GM18951 (cell line): ENCODE measurements around the gene TMEM117.
"Not testable (repeated sequence)": the region's sequence is repeated elsewhere in the genome, so short reads cannot be mapped to it uniquely, and the experiment has no call there.

ENCODE experiments used
- POLR2A ChIP-seq: IDR thresholded peaks from 4 replicates; pipeline ENCODE4 v1.6.1; 2011; ENCODE audit warnings: mild to moderate bottlenecking; ENCODE audit not compliant: insufficient read length, insufficient read depth; ENCODE audit errors: extremely low read depth
- in situ Hi-C: fragments of 300-500 bp; cut with MboI; formaldehyde crosslinking; loops from one replicate; pipeline ENCODE4 v1.12.0; 2022; ENCODE audit warnings: low sequenced_read_pairs, mixed read lengths, inconsistent platforms; ENCODE audit not compliant: unreplicated experiment

The TMEM117 gene

GRCh38 chr12:44020555-44020954 is 184.7 kb downstream of the TMEM117 start:
- in situ Hi-C loops: no loop called here
- TF ChIP-seq POLR2A: no peak

- no peak for TF ChIP-seq POLR2A
- in situ Hi-C loops: no loop called here
Observed at GRCh38 chr12:44021471-44021971, 185.6 kb downstream of the TMEM117 start.

DNA sequence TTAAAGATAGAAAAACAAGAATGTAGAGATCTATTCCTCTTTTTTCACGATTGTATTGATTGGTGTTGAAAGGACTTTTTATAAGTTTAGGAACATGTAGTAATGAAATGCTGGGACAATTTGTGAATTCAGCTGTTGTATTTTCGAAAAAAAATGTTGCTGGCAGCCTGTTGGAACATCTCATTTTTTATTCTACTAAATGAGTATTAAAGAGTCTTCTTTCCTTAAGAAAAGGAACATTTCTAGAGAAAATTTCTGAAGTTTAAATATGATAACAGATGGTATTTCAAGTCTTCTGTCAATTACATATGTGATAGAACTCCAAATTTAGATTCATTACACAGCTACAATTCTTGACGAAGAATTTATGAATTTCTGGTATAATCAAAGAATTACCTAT is 189.6 kb downstream of the TMEM117 start:
- TF ChIP-seq POLR2A: no peak
- in situ Hi-C loops: no loop called here

- in situ Hi-C loops: no loop called here
- no peak for TF ChIP-seq POLR2A
Observed at GRCh38 chr12:44026046-44026445, 190.2 kb downstream of the TMEM117 start.

DNA sequence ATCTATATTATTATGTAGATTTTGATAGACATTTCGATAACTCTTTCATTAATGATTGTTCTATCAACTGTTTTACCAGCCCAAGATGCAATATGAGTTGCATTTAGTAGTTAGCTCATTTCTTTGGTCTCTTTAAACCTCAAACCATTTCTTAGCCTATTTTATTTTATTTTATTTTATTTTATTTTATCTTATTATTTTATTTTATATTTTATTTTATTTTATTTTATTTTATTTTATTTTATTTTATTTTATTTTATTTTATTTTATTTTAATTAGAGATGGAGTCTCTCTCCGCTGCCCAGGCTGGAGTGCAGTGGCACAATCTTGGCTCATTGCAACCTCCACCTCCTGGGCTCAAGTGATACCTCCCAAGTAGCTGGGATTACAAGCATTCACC is 191.0 kb downstream of the TMEM117 start:
- in situ Hi-C loops: not testable (repeated sequence)

DNA sequence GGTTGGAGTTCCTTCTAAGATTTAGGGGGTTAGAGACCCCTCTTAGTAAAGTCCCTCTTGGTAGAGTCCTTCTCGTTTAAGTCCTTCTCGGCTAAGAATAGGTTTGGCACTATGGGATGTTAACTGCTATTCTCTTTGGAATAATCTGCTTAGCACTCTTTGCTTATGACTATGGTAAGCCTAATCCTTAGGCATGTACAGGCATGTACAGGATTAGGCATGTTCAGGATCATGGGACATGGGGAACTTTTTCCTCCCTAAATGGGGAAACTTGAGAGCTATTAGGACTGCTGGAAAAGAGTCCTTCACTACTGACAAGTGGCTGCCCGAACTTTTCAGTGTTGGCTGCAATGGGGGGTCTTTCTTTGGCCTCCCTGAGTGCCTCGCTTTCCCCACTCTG is 193.3 kb downstream of the TMEM117 start:
- no peak for TF ChIP-seq POLR2A
- in situ Hi-C loops: no loop called here

DNA sequence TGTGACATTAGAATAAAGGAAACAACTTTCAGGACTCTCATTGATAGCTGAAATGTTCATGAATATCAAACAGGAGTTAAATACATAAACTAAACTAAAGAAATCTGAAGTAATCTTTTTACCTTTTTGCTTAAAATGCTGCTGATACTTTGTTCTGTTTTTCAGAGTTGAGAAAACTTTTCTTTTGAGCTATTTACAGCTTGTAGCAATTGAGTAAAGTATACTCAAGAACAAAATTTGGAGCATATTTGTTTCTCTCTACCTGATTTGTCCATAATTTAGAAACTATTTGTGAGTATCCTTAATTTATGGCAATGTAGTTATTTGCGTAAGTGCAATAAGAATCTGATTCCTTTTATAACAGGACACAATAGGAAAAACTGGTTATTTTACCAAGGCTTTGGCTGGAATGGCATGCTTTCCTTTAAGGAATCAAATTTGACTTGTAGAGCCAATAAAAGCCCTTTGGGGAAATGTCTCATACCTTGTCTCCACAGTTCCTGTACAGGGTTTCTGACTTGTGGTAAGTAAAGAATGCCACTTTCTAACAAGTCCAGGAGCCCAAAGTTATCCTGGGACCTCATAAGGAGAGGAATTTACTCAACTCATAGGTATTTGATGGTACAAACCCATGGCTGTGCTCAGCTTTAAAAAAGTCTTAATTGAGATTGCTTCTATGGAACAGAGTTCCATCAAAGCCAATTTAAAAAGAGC is 195.7 kb downstream of the TMEM117 start:
- in situ Hi-C loops: no loop called here
- TF ChIP-seq POLR2A: no peak

GRCh38 chr12:44034906-44035305 is 199.0 kb downstream of the TMEM117 start:
- no peak for TF ChIP-seq POLR2A
- in situ Hi-C loops: no loop called here

DNA sequence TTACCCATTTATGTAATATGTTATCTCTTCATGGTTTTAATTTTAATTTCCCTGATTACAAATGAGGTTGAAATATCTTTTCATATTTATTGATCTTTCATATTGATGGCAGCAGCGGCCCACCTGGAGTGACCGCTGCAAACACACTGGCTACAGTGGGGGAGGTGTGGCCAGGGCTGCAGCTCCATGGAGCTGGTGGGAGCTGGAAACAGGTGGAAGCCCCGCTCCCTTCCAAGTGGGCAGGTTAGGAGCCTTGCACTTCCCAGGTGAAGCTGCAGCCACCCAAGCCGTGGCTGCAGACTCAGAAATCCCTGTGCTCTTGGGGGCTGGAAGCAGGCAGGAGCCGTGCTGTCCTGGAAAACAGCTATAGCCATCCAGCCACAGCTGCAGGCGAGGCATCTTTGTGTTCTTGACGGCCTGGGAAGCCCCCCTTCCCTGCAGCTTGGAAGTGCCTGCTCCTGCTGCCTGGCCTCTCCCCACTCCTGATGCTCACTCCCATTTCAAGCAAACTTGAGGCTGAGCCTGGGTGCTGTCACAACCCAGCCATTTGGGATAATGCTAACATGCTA is 201.1 kb downstream of the TMEM117 start:
- in situ Hi-C loops: no loop called here
- no peak for TF ChIP-seq POLR2A

- TF ChIP-seq POLR2A: no peak
- in situ Hi-C loops: no loop called here
Observed at GRCh38 chr12:44038411-44038810, 202.5 kb downstream of the TMEM117 start.

GRCh38 chr12:44044491-44044890 is 208.6 kb downstream of the TMEM117 start:
- in situ Hi-C loops: not testable (repeated sequence)

- TF ChIP-seq POLR2A: no peak
- in situ Hi-C loops: no loop called here
Observed at GRCh38 chr12:44046732-44047417, 211.0 kb downstream of the TMEM117 start.

- TF ChIP-seq POLR2A: no peak
- in situ Hi-C loops: no loop called here
Observed at GRCh38 chr12:44052554-44052953, 216.7 kb downstream of the TMEM117 start.

DNA sequence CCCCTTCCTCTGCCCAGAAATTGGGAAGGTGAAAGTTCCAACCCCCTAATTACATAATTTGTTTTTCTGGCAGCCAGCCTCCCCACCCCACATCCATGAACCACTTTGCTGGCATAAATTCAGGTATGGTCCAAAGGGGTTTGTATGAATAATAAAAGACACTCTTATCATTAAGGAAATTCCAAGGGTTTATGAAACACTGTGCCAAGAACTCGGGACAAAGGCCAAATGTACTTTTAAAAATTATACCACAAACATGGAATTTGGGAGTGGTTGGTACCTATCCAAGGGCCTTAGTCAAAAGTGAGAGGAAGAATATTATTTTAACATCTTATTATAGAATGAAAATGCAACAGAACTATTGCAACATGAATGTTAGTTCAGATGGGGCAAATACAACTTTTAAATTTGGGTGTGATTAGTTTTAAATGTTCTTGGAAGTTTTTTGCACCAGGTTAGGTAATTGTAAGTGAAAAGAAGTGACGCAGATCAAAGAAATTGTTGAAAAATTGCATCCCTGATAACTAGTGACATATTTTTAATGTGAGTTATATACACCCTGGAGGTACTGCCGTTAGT is 217.8 kb downstream of the TMEM117 start:
- in situ Hi-C loops: no loop called here

More for the DNA sequence above, 217.8 kb downstream of the TMEM117 start:
- no peak for TF ChIP-seq POLR2A
